Immature natural killer cell (primary cell): ENCODE results near the gene SEL1L3. TPM values are rescaled to one million over a fixed set of nuclear protein-coding genes. Genes with fewer than 3 reads are reported as not detected.
A peak's percentile ranks its signal among the peaks of the same experiment; 100 is the strongest.

Source experiments
- DNase-seq, 3 donors: peaks; one replicate each; pipeline ENCODE4 v3.0.0; 2022; ENCODE audit warnings: mixed read lengths in 1 of 3
- H3K27ac Mint-ChIP-seq, 6 donors: one replicate each; pipeline ENCODE4 v1.8.0; 2020; ENCODE audit warnings: mixed read lengths in 6 of 6, mild to moderate bottlenecking in 5 of 6, inconsistent platforms in 4 of 6, moderate library complexity in 3 of 6
- H3K27me3 Mint-ChIP-seq, 3 donors: one replicate each; pipeline ENCODE4 v1.8.0; 2020 to 2021; ENCODE audit warnings: low read depth in 3 of 3, mild to moderate bottlenecking in 3 of 3, mixed read lengths in 3 of 3, moderate library complexity in 3 of 3, inconsistent platforms in 1 of 3
- H3K36me3 Mint-ChIP-seq, 3 donors: one replicate each; pipeline ENCODE4 v1.8.0; 2020; ENCODE audit warnings: mixed read lengths in 3 of 3, inconsistent platforms in 2 of 3, mild to moderate bottlenecking in 2 of 3
- H3K4me1 Mint-ChIP-seq, 2 donors: one replicate each; pipeline ENCODE4 v1.8.0; 2020; ENCODE audit warnings: inconsistent platforms in 2 of 2, mild to moderate bottlenecking in 2 of 2, mixed read lengths in 2 of 2, moderate library complexity in 1 of 2
- H3K4me3 Mint-ChIP-seq, 5 donors: one replicate each; pipeline ENCODE4 v1.8.0; 2020; ENCODE audit warnings: mild to moderate bottlenecking in 5 of 5, mixed read lengths in 5 of 5, inconsistent platforms in 3 of 5, moderate library complexity in 3 of 5
- H3K9me3 Mint-ChIP-seq, 6 donors: one replicate each; pipeline ENCODE4 v1.8.0; 2020; ENCODE audit warnings: mild to moderate bottlenecking in 6 of 6, mixed read lengths in 6 of 6, inconsistent platforms in 4 of 6, moderate library complexity in 3 of 6
- polyA plus RNA-seq, 3 donors: library from polyadenylated mRNA; unstranded; fragments of 300-500 nt; fragmentation: Illumina TruSeq; gene quantifications; one replicate each; pipeline ENCODE4 v1.2.3, GENCODE V29; 2021

SEL1L3 gene
- polyA plus RNA-seq, 3 donors from 2014 or later, result 17.1 to 58.8 (median 22.1) TPM

GRCh38 chr4:25857403-25857802, 5.4 kb downstream of the SEL1L3 start:
- no peaks in the 10 kb centered on the region for H3K36me3 Mint-ChIP-seq
- peaks cover 62 to 85% of the 10 kb centered on the region in 2 donors for H3K4me1 Mint-ChIP-seq
- DNase-seq, result no peak
- H3K27ac Mint-ChIP-seq, result peak overlapping the region in 5 of 6 donors; percentile 3 to 77 (median 7)
- peaks cover 3 to 7% (median 4%) of the 10 kb centered on the region in 3 donors for H3K27me3 Mint-ChIP-seq
- H3K4me3 Mint-ChIP-seq, result no peak overlapping the region
- H3K9me3 Mint-ChIP-seq, result no peaks in the 10 kb centered on the region

GRCh38 chr4:25856756-25857155, 6.0 kb downstream of the SEL1L3 start:
- Mint-ChIP-seq H3K9me3 (no peaks in the 10 kb centered on the region), H3K4me3 (no peak overlapping the region), H3K27ac (peak overlapping the region in 4 of 6 donors; percentile 5 to 77 (median 36)), H3K27me3 (peaks cover 0 to under 1% (median under 1%) of the 10 kb centered on the region in 3 donors), H3K36me3 (no peaks in the 10 kb centered on the region), H3K4me1 (peaks cover 58 to 86% of the 10 kb centered on the region in 2 donors)
- DNase-seq, result no peak

- no peak for DNase-seq
- no peak overlapping the region for H3K4me3 Mint-ChIP-seq
- peaks cover 2 to 8% (median 2%) of the 10 kb centered on the region in 3 donors for H3K36me3 Mint-ChIP-seq
- H3K27ac Mint-ChIP-seq, result no peak overlapping the region
- H3K4me1 Mint-ChIP-seq, result peaks cover 33 to 62% of the 10 kb centered on the region in 2 donors
- H3K27me3 Mint-ChIP-seq, result no peaks in the 10 kb centered on the region
- no peaks in the 10 kb centered on the region for H3K9me3 Mint-ChIP-seq
Measured at GRCh38 chr4:25852103-25852502, 10.7 kb downstream of the SEL1L3 start.

- H3K4me1 Mint-ChIP-seq, result peaks cover 34 to 49% of the 10 kb centered on the region in 2 donors
- H3K27ac Mint-ChIP-seq, result no peak overlapping the region
- no peak overlapping the region for H3K4me3 Mint-ChIP-seq
Measured at GRCh38 chr4:25847329-25847728, 15.5 kb downstream of the SEL1L3 start.

GRCh38 chr4:25845841-25846653, 16.7 kb downstream of the SEL1L3 start:
- H3K9me3 Mint-ChIP-seq, result no peaks in the 10 kb centered on the region
- H3K4me3 Mint-ChIP-seq, result no peak overlapping the region
- H3K27me3 Mint-ChIP-seq, result peaks cover 0 to 2% (median 0%) of the 10 kb centered on the region in 3 donors
- H3K36me3 Mint-ChIP-seq, result peaks cover 9 to 17% (median 10%) of the 10 kb centered on the region in 3 donors
- H3K4me1 Mint-ChIP-seq, result peaks cover 38 to 48% of the 10 kb centered on the region in 2 donors
- no peak overlapping the region for H3K27ac Mint-ChIP-seq
- DNase-seq, result no peak

More at GRCh38 chr4:25847329-25847728, 15.5 kb downstream of the SEL1L3 start:
- H3K9me3 Mint-ChIP-seq, result no peaks in the 10 kb centered on the region
- H3K27me3 Mint-ChIP-seq, result no peaks in the 10 kb centered on the region
- peaks cover 9 to 17% (median 10%) of the 10 kb centered on the region in 3 donors for H3K36me3 Mint-ChIP-seq
- no peak for DNase-seq

GRCh38 chr4:25844961-25845712, 17.7 kb downstream of the SEL1L3 start:
- DNase-seq, result no peak
- no peaks in the 10 kb centered on the region for H3K9me3 Mint-ChIP-seq
- H3K36me3 Mint-ChIP-seq, result peaks cover 10 to 17% (median 14%) of the 10 kb centered on the region in 3 donors
- H3K27ac Mint-ChIP-seq, result peak overlapping the region in 1 of 6 donors; percentile 10
- H3K27me3 Mint-ChIP-seq, result peaks cover 0 to 2% (median 0%) of the 10 kb centered on the region in 3 donors
- H3K4me1 Mint-ChIP-seq, result peaks cover 35 to 41% of the 10 kb centered on the region in 2 donors
- H3K4me3 Mint-ChIP-seq, result no peak overlapping the region

- Mint-ChIP-seq H3K27ac (peak overlapping the region in 5 of 6 donors; percentile 33 to 86 (median 83)), H3K4me3 (peak overlapping the region; percentile 61 to 88 (median 72)), H3K27me3 (peaks cover 0 to 2% (median 0%) of the 10 kb centered on the region in 3 donors), H3K9me3 (no peaks in the 10 kb centered on the region), H3K4me1 (peaks cover 29% of the 10 kb centered on the region in 2 donors), H3K36me3 (peaks cover 10 to 14% (median 12%) of the 10 kb centered on the region in 3 donors)
- DNase-seq, result peak in 1 of 3 donors; percentile 12
Measured at GRCh38 chr4:25843340-25844097, 19.3 kb downstream of the SEL1L3 start.

GRCh38 chr4:25842229-25842845, 20.5 kb downstream of the SEL1L3 start:
- peaks cover 10 to 14% (median 11%) of the 10 kb centered on the region in 3 donors for H3K36me3 Mint-ChIP-seq
- peaks cover 26 to 29% of the 10 kb centered on the region in 2 donors for H3K4me1 Mint-ChIP-seq
- peak overlapping the region in 3 of 5 donors; percentile 14 to 59 (median 52) for H3K4me3 Mint-ChIP-seq
- DNase-seq, result peak in 1 of 3 donors; percentile 14
- H3K9me3 Mint-ChIP-seq, result no peaks in the 10 kb centered on the region
- peak overlapping the region in 3 of 6 donors; percentile 50 to 84 (median 58) for H3K27ac Mint-ChIP-seq
- H3K27me3 Mint-ChIP-seq, result peaks cover 0 to 2% (median 0%) of the 10 kb centered on the region in 3 donors

- peaks cover 26 to 40% of the 10 kb centered on the region in 2 donors for H3K4me1 Mint-ChIP-seq
- peaks cover 0 to 2% (median 1%) of the 10 kb centered on the region in 3 donors for H3K27me3 Mint-ChIP-seq
- no peaks in the 10 kb centered on the region for H3K9me3 Mint-ChIP-seq
- H3K27ac Mint-ChIP-seq, result no peak overlapping the region
- H3K36me3 Mint-ChIP-seq, result peaks cover 0 to 10% (median 6%) of the 10 kb centered on the region in 3 donors
- no peak for DNase-seq
- no peak overlapping the region for H3K4me3 Mint-ChIP-seq
Measured at GRCh38 chr4:25839687-25840086, 23.1 kb downstream of the SEL1L3 start.

- H3K27ac Mint-ChIP-seq, result no peak overlapping the region
- H3K9me3 Mint-ChIP-seq, result no peaks in the 10 kb centered on the region
- no peak for DNase-seq
- H3K27me3 Mint-ChIP-seq, result peaks cover 0 to 2% (median 1%) of the 10 kb centered on the region in 3 donors
- no peak overlapping the region for H3K4me3 Mint-ChIP-seq
- H3K36me3 Mint-ChIP-seq, result peaks cover 0 to 12% (median 4%) of the 10 kb centered on the region in 3 donors
- H3K4me1 Mint-ChIP-seq, result peaks cover 24 to 42% of the 10 kb centered on the region in 2 donors
Measured at GRCh38 chr4:25839233-25839632, 23.6 kb downstream of the SEL1L3 start.

GRCh38 chr4:25838526-25838925, 24.3 kb downstream of the SEL1L3 start:
- H3K9me3 Mint-ChIP-seq, result no peaks in the 10 kb centered on the region
- H3K4me3 Mint-ChIP-seq, result no peak overlapping the region
- DNase-seq, result no peak
- H3K27me3 Mint-ChIP-seq, result peaks cover 0 to 2% (median 1%) of the 10 kb centered on the region in 3 donors
- H3K36me3 Mint-ChIP-seq, result peaks cover 0 to 14% (median 2%) of the 10 kb centered on the region in 3 donors
- H3K27ac Mint-ChIP-seq, result no peak overlapping the region
- H3K4me1 Mint-ChIP-seq, result peaks cover 17 to 36% of the 10 kb centered on the region in 2 donors

GRCh38 chr4:25837107-25837506, 25.7 kb downstream of the SEL1L3 start:
- Mint-ChIP-seq H3K4me1 (peaks cover 2 to 22% of the 10 kb centered on the region in 2 donors), H3K4me3 (no peak overlapping the region), H3K27me3 (peaks cover 0 to 2% (median 1%) of the 10 kb centered on the region in 3 donors), H3K36me3 (peaks cover 7 to 28% (median 12%) of the 10 kb centered on the region in 3 donors), H3K9me3 (no peaks in the 10 kb centered on the region), H3K27ac (no peak overlapping the region)
- DNase-seq, result no peak

GRCh38 chr4:25835384-25835783, 27.4 kb downstream of the SEL1L3 start:
- H3K36me3 Mint-ChIP-seq, result peaks cover 7 to 25% (median 17%) of the 10 kb centered on the region in 3 donors
- H3K4me1 Mint-ChIP-seq, result peaks cover 14 to 32% of the 10 kb centered on the region in 2 donors
- no peak overlapping the region for H3K4me3 Mint-ChIP-seq
- no peak overlapping the region for H3K27ac Mint-ChIP-seq
- no peak for DNase-seq
- no peaks in the 10 kb centered on the region for H3K9me3 Mint-ChIP-seq
- H3K27me3 Mint-ChIP-seq, result peaks cover 0 to 3% (median 0%) of the 10 kb centered on the region in 3 donors
